Progenitor cell of endocrine pancreas (in vitro differentiated cells): ENCODE data around the gene TPRA1. TPM values are rescaled to one million over a fixed set of nuclear protein-coding genes. Genes with fewer than 3 reads are reported as not detected.
"Not testable (repeated sequence)": the region's sequence is repeated elsewhere in the genome, so short reads cannot be mapped to it uniquely, and the experiment has no call there.

Experiments
- DNase-seq: peaks from one replicate; pipeline ENCODE4 v3.0.0; 2021; ENCODE audit warnings: low spot score; ENCODE audit not compliant: unreplicated experiment
- H3K27ac Mint-ChIP-seq: 2 replicates; pipeline ENCODE4 v1.8.0; 2021; ENCODE audit warnings: mild to moderate bottlenecking, moderate library complexity, mixed read lengths
- H3K27me3 Mint-ChIP-seq: 2 replicates; pipeline ENCODE4 v1.8.0; 2021; ENCODE audit warnings: mixed read lengths
- H3K36me3 Mint-ChIP-seq: 2 replicates; pipeline ENCODE4 v1.8.0; 2022; ENCODE audit warnings: mixed read lengths; ENCODE audit not compliant: insufficient read depth
- H3K4me1 Mint-ChIP-seq: 2 replicates; pipeline ENCODE4 v1.8.0; 2021; ENCODE audit warnings: low read depth, mixed read lengths
- H3K4me3 Mint-ChIP-seq: 2 replicates; pipeline ENCODE4 v1.8.0; 2021; ENCODE audit warnings: low read depth, mild to moderate bottlenecking, moderate library complexity, mixed read lengths
- H3K9me3 Mint-ChIP-seq: 2 replicates; pipeline ENCODE4 v1.8.0; 2021; ENCODE audit warnings: low read depth, mixed read lengths
- microRNA-seq: library from miRNA; unstranded; fragments of <30 nt; microRNA quantifications from one replicate; pipeline ENCODE4 v1.1.0, GENCODE V29; 2020; ENCODE audit warnings: borderline number of aligned reads; ENCODE audit not compliant: unreplicated experiment
- total RNA-seq: library from RNA; stranded (reverse); gene quantifications from 2 replicates; pipeline ENCODE4 v1.2.1, GENCODE V29; 2021
- TF ChIP-seq, protein P1 (sequence below): fragments of 200-600 bp; sonication (generic); IDR thresholded peaks from one replicate; pipeline ENCODE4 v1.5.0; 2021; ENCODE audit warnings: antibody characterized with exemption, mild to moderate bottlenecking; ENCODE audit not compliant: unreplicated experiment

Gene TPRA1
- total RNA-seq, 1 donor from 2014 or later: 25.1 TPM

DNA sequence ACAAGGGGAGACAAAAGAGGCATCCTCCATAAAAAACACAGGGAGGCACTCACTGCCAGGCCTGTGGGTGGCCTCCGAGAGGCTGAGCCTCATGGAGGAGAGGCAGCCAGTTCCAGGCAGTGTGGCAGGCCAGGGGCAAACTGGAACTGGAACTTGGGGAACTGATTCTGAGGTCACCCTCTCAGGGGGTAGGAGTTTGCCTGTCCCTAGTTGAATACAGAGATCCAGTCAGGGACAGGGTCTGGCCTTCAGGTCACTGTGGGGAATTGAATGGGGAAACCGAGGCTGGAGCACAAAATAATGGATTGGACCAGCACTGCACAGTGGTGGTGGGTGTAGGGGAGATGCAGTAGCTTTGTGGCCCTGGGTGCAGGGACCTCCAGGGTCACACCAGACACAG lies 58.7 kb downstream of the TPRA1 start:
- Mint-ChIP-seq H3K4me3 (no peak overlapping the region), H3K27me3 (peaks cover 15% of the 10 kb centered on the region), H3K9me3 (no peaks in the 10 kb centered on the region), H3K27ac (no peak overlapping the region), H3K36me3 (no peaks in the 10 kb centered on the region), H3K4me1 (peaks cover 3% of the 10 kb centered on the region)
- TF ChIP-seq, protein P1, sequence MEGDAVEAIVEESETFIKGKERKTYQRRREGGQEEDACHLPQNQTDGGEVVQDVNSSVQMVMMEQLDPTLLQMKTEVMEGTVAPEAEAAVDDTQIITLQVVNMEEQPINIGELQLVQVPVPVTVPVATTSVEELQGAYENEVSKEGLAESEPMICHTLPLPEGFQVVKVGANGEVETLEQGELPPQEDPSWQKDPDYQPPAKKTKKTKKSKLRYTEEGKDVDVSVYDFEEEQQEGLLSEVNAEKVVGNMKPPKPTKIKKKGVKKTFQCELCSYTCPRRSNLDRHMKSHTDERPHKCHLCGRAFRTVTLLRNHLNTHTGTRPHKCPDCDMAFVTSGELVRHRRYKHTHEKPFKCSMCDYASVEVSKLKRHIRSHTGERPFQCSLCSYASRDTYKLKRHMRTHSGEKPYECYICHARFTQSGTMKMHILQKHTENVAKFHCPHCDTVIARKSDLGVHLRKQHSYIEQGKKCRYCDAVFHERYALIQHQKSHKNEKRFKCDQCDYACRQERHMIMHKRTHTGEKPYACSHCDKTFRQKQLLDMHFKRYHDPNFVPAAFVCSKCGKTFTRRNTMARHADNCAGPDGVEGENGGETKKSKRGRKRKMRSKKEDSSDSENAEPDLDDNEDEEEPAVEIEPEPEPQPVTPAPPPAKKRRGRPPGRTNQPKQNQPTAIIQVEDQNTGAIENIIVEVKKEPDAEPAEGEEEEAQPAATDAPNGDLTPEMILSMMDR: no peak
- no peak for DNase-seq

DNA sequence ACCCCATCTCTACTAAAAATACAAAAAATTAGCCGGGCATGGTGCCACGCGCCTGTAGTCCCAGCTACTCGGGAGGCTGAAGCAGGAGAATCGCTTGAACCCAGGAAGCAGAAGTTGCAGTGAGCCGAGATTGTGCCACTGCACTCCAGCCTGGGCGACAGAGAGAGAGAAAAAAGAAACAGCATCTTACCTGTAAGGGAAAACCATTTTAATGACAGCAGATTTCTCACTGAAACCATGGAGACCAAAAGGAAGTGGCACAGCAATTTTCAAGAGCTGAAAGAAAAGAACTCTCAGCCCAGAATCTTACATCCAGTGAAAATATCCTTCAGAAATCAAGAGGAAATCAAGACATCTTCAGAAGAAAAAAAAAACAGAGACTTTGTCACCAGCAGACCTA lies 59.7 kb downstream of the TPRA1 start:
- DNase-seq, H3K4me3 Mint-ChIP-seq, H3K36me3 Mint-ChIP-seq, H3K4me1 Mint-ChIP-seq, H3K9me3 Mint-ChIP-seq, H3K27ac Mint-ChIP-seq: not testable (repeated sequence)
- peaks cover 21% of the 10 kb centered on the region for H3K27me3 Mint-ChIP-seq

DNA sequence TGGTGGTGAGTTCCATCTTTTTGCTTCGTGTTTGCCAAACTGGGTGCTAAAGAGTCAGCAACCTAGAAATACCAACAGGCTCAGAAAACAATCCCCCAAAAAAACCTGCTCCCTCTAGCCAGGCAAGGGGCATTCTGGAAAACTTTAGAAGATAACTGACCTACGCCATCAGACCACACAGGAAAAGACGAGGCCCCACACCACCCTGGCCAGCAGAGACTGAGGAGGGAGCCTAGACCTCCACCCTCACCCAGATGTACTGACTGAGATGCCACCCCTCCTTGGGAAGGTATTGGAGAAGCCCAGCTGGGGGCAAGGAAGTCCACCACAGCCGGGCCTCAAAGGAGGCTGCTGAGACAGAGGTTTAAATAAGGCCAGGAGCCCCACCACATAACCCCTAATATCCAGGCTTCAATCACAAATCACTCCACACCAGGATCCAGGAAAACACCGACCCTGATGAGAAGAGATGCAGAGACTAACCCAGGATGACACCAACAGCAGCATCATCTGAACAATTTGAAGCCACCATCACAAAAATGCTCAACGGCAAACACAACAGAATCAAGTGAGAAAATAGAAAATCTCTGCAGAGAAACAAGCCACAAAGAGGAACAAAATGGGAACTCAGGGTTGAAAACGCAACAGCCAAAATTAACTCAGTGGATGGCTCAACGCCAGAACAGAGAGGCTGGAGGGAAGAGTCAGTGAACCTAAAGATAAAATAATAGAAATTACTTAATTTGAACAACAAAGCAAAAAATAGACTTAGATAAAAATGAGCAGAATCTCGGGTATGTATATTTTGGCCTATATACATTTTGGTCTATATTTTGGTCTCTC lies 61.0 kb downstream of the TPRA1 start:
- H3K27me3 Mint-ChIP-seq: peaks cover 19% of the 10 kb centered on the region

DNA sequence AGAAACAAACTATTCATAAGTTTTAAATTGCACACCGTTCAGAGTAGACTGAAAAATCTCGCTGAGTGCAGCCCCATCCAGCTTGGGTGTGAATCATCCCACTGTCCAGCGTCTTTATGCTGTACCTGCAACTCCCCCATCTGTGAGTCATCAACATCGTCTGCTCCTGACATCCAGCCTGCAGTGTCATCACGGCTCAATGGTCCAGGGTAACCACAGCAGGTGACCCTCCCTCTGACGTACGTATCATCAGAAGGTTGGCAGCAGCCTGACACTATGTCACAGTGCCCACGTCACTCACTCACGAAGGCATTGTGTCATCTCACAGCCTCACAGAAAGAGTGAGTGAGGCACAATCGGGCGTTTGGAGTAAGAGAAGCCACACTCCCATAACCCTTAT lies 65.2 kb downstream of the TPRA1 start:
- H3K4me1 Mint-ChIP-seq: no peaks in the 10 kb centered on the region
- H3K4me3 Mint-ChIP-seq: no peak overlapping the region
- peaks cover 10% of the 10 kb centered on the region for H3K9me3 Mint-ChIP-seq
- H3K36me3 Mint-ChIP-seq: no peaks in the 10 kb centered on the region
- no peak for DNase-seq
- H3K27ac Mint-ChIP-seq: no peak overlapping the region
- H3K27me3 Mint-ChIP-seq: peaks cover 25% of the 10 kb centered on the region
- TF ChIP-seq, protein P1: no peak

More for the DNA sequence above, 61.0 kb downstream of the TPRA1 start:
- TF ChIP-seq, protein P1: no peak
- Mint-ChIP-seq H3K36me3 (no peaks in the 10 kb centered on the region), H3K4me1 (no peaks in the 10 kb centered on the region), H3K9me3 (no peaks in the 10 kb centered on the region), H3K27ac (no peak overlapping the region), H3K4me3 (no peak overlapping the region)
- DNase-seq: no peak

DNA sequence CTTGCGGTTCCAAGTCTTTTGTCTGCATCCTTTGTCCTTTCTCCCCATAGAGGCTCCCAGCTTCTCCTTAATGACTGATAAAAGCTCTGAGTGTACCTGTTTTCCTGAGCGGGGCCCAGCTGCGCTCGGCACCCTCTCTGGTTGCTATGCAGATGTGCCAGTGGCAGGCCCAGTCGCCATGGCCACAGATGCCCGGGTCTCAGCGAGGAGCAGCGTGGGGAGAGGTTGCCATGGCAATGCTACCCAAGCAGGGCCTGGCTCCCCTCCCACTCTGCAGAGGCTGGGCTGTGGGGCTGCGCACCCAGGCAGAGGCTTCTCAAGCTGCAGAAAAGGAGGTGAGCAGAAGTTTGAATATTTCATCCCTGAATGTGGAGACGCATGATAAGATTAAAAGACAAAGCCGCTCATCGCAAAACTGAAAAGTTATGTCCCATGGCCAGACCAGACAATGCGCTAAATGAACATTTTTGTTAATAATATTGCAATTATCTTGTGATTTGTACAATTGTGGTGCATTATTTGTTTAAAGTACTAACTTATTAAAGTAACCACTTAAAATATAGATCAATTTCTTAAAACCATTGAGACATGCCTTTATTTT lies 66.1 kb downstream of the TPRA1 start:
- DNase-seq: no peak
- H3K27ac Mint-ChIP-seq: no peak overlapping the region
- TF ChIP-seq, protein P1: no peak

More for the DNA sequence above, 66.1 kb downstream of the TPRA1 start:
- Mint-ChIP-seq H3K27me3 (peaks cover 25% of the 10 kb centered on the region), H3K36me3 (no peaks in the 10 kb centered on the region), H3K4me1 (no peaks in the 10 kb centered on the region), H3K9me3 (peaks cover 10% of the 10 kb centered on the region), H3K4me3 (no peak overlapping the region)

Small RNA genes within 50 kb of the gene (microRNA-seq; reads per million reads assigned to microRNA genes)
- gene MIR6825: not detected
- gene MIR7976: not detected

Other genes with a start within 250 kb of the TPRA1 start
- gene MCM2, start 7.7 kb upstream of the TPRA1 start, total RNA-seq: 92.4 and 96.7 TPM in 2 replicates
- 25.5 and 25.7 TPM in 2 replicates for gene PODXL2, start 38.5 kb upstream of the TPRA1 start, total RNA-seq
- 10.6 and 12.2 TPM in 2 replicates for gene ABTB1, start 82.2 kb upstream of the TPRA1 start, total RNA-seq
- gene MGLL, start 231.8 kb upstream of the TPRA1 start, total RNA-seq: 0.43 and 0.62 TPM in 2 replicates